ENCODE data around the gene INTS11. TPM values are rescaled to one million over a fixed set of nuclear protein-coding genes. Genes with fewer than 3 reads are reported as not detected.
"Not testable (repeated sequence)": the region's sequence is repeated elsewhere in the genome, so short reads cannot be mapped to it uniquely, and the experiment has no call there.

INTS11 gene
- 61.5 TPM for total RNA-seq

DNA sequence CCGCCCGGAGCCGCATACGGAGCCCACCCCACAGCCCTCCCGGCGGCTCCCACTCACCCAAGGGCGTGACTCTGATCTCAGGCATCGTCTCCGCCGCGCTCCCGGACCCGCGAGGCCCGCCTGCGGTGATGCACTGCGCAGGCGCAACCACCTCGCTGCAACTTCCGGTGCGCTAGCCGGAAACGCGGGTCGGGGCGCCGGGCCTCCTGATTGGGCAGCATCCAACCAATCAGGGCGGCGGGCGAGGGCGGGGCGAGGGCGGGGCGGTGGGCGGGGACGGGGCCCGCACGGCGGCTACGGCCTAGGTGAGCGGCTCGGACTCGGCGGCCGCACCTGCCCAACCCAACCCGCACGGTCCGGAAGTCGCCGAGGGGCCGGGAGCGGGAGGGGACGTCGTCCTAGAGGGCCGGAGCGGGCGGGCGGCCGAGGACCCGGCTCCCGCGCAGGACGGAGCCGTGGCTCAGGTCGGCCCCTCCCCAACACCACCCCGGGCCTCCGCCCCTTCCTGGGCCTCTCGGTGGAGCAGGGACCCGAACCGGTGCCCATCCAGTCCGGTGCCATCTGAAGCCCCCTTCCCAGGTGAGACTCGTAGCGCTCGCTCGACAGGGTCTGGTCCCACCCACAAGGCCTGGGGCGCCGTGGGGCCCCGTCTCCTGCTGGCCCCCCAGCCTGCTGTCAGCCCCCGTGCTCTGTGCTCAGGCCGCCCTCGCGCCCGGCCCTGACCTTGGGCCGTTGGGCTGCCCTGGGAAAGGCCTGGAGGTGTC is at the start of gene INTS11, which contains the start of gene CPTP:
Gene INTS11, minus strand, starts transcription at position 137 of the 764 bp plus-strand sequence. Its CDS starts 52 bp downstream, at position 85.
Gene CPTP, plus strand, starts transcription at position 279 of the 764 bp plus-strand sequence. CDS start 2,109 bp downstream, outside the sequence.
- DNase-seq, result peak; percentile 97

DNA sequence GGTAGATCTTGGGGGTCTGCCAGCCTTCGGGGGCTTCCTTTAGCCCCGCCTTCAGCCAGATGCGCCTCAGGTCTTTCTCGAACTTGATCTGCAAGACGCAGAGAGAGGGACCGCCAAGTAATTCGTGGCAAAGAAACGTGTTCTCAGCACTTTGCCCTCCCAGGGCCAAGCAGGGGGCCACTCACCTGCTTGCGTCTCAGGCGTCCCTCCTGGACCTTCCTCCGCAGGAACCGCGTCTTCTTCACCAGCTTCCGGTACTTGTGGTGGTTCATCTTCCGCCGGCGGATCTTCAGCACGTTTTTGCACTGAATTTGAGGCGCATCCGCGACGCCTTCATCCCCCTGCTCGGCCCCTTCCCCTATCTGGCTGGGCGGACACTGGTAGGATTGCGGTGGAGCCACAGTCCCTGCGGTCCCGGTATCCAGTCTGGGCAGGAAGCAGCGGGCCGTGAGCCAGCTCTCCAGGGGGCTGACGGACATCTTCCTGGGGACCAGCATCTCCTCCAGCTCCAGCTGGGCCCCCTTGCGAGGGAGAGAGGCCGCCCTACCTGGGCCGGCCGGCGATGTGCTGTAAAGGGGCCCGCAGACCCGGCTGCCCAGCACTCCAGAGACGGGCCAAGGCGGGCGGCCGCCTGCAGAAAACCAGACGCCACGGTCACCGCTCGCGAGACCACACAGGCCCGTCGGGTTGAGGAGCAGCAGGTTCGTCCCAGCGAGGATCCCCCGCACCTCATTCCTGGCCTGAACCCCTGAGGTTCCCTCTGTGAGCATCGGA is 49.5 kb upstream of the INTS11 start:
- DNase-seq, result no peak

DNA sequence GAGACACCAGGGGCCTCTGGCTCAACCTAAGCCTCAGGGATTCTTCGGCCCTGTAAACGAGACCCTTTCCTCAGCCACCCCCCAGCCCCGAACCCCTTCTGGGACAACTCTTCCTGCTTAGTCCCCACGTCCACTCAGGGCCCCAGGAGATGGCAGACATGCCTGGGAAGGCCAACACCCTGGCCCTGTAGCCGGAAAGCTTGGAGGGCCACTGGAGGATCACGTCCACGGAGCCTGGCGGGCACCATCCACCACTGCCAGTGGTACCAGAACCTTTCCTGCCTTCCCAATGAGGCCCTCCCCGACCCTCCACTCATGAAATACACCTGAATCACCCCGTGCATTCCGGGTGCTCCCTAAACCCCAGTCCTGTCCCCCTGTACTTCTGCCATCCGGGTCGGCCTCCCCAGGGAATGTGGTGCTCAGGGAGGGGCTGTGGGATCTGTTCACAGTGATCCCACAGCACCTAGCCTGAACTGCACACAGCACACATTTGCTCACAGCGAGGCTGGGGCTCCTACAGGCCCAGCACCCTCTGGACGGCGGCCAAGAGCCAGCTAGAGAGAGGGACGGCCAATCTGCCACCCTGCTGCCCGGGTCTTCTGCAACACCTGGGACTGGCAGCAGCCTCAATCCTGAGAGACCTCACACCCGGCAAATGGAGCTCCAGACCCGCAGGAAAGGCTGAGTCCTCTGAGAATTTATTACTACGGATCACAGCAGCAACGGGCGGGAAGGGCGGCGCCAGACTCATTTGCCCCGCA is 48.8 kb upstream of the INTS11 start:
- DNase-seq, result no peak

DNA sequence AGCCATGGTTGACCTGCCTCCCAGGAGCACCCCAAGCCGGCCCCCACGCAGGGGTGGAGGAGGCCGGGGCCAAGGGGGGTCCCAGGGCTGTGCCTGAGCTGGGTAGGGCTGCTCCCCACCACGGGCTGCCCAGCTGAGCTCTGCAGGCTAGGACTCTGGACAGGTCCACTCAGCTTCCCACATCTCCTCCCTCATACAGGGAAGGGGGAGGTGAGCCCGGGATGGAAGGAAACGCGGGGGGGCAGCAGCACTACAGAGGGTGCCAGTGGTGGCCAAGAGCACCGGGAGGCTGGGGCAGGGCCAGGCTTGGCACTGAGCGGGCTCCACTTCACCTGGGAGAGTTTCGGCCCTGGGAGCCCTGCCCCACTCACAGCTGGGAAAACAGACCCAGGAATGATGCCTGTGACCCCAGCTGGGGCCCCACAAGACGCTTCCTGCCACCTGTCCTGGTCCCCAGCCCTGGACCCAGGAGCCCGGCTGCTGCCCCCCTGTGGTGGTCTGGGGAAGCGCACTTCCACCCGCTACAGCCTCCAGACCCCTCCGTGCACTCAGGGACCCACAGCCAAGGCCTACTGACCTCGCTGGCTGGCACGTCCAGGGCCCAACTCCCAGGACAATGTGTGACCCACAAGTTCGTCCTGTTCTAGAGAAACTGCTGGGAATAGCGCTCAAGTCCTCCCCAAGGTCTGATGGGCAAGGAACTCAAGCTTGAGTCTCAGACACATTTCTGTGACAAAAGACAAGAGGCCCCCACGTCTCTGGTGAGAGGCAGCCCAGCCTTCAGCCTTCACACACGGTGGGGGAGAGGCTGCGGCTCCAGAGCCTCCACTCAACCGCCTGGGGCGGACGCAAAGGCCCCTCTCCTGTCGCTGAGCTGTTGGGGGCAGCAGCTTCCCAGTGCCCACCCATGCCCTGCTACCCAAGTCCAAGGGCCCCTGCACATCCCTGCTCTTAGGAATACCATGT is 47.6 kb upstream of the INTS11 start:
- peak; percentile 74 for DNase-seq

DNA sequence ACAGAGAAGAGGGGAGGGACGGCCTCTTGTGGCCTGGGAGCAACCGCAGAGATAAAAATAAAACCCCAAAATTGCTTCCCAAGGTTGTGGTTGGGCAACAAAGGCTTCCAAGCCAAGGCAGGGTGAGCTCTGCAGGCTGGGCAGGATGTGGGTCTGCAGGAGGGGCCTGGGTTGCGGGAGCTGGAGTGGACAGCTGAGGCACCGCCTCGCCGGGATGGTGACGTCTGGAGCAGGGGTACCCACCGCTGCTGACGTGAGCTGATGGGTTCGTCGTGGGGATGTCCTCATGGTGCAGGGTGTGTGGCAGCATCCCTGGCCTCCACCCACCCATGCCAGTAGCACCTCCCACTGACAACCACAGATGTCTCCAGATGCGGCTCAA is 46.9 kb upstream of the INTS11 start:
- DNase-seq, result no peak

DNA sequence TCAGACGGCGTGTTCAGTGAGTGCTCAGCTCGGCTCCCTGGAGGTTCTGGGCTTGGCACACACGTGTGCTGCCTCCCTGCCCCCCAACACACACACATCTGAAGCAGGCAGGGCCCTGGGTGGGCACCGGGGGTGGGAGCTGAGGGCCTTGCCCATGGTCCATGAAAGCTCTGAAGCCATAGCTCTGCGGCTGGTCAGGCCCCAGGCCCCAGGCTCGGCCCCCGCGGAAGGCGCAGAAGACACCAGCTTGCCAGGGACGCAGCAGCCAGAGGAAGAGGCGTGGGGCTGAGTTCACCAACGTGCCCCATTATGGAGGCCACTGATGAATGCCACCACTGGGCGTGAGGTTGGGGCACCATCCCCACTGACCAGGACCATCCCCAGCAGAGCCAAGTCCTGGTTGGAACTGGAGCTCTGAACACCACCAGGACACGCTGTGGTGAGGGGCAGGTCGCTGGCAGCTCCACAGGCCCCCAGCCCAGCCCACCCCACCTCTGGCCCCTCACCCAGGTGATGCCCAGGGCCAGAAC is 46.4 kb upstream of the INTS11 start:
- DNase-seq, result no peak

DNA sequence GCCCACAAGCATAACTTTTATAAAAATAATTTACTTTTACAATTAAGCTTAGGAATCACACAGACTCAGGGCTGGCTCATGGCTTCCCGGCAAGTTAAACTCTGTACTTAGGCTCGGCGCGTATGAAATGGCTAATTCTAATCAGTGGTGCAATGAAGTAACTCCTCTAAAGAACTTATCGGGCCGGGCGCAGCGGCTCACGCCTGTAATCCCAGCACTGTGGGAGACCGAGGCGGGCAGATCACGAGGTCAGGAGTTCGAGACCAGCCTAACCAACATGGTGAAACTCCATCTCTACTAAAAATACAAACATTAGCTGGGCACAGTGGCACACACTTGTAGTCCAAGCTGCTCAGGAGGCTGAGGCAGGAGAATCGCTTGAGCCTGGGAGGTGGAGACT is 45.6 kb upstream of the INTS11 start:
- DNase-seq, result not testable (repeated sequence)

DNA sequence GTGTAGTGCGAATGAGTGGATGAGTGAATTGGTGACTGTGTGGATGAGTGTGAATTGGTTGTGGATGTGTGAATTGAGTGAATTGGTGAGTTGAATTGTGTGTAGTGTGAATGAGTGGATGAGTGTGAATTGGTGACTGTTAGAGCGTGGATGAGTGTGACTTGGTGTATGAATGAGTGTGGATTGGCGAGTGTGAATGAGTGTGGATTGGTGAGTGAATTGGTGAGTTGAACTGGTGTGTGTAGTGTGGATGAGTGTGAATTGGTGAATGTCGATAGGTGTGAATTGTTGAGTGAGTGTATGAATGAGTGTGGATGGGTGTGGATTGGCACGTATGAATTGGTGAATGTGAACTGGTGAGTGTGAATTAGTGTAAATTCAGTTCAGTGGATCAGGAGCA is 42.9 kb upstream of the INTS11 start:
- DNase-seq, result no peak

DNA sequence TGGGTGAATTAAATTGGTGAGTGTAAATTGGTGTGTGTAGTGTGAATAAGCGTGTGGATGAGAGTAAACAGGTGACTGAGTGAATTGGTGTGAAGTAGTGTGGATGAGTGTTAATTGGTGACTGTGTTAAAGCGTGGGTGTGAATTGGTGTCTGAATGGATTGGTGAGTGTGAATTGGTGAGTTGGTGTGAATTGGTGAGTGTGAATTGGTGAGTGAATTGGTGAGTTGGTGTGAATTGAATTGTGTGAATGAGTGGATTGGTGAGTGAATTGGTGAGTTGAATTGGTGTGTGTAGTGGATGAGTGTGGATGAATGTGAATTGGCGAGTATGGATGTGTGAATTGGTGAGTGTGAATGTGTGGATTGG is 42.2 kb upstream of the INTS11 start:
- no peak for DNase-seq

DNA sequence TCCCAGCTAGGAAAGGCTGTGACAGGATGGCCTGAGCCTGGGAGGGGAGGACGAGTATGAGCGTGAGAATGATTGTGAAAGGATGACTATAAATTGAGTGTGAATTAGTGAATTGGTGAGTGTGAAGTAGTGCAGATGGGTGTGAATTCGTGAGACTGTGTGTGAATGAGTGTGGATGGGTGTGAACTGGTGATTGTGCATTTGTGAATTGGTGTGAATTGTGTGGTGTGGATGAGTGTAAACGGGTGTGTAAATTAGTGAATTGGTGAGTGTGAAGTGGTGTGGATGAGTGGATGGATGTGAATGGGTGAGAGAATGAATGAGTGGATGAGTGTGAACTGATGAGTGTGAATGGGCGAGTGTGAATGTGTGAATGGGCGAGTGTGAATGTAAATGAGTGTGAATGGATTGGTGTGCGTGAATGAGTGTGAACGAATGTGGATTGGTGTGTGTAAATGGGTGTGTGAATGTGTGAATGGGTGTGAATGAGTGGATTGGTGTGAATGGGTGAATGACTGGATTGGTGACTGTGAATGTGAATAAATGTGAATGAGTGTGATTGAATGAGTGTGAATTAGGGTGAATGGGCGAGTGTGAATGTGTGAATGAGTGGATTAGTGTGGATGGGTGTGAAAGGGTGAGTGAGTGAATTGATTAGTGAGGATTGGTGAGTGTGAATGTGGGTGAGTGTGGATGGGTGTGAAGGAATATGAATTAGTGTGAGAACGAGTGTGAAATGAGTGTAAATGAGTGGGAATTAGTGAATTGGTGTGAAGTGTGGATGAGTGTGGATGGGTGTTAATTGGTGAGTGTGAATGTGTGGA is 41.6 kb upstream of the INTS11 start:
- no peak for DNase-seq

DNA sequence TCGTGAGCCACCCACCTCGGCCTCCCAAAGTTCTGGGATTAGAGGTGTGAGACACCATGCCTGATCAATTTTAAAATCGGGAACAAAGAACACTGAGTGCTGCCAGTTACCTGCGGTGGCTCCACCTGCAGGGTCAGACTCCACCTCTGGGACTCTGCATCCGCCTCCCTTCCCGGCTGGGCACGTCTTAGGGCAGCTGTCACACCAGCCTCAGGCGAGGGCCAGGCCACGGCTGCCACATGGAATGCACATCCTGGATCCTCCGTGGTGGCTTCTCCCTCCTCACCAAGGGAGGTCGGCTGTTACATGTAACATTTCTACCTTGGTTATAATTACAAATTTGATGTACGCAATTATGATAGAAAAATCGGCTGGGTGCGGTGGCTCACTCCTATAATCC is 39.8 kb upstream of the INTS11 start:
- no peak for DNase-seq

DNA sequence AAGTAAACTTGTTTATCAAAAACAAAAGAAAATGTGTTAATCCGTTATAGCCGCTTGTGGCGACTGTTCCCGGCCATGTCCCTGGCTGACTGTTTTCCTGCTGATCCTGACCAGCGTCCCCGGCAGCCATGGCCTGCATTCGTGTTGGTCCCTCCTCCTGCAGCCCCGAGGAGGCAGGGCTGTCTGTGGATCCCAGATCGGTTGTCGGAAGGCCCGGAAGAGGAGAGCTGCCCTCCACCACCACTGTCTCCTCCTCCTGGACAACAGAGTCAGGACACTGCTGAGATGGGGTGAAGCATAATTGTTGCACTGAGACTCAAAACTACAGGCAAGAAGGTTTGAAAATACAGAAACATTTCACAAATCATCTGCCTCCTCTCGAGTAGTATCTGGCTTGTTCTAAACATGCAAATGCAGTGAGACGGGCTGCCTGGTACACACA is 37.5 kb upstream of the INTS11 start:
- DNase-seq, result peak; percentile 69

DNA sequence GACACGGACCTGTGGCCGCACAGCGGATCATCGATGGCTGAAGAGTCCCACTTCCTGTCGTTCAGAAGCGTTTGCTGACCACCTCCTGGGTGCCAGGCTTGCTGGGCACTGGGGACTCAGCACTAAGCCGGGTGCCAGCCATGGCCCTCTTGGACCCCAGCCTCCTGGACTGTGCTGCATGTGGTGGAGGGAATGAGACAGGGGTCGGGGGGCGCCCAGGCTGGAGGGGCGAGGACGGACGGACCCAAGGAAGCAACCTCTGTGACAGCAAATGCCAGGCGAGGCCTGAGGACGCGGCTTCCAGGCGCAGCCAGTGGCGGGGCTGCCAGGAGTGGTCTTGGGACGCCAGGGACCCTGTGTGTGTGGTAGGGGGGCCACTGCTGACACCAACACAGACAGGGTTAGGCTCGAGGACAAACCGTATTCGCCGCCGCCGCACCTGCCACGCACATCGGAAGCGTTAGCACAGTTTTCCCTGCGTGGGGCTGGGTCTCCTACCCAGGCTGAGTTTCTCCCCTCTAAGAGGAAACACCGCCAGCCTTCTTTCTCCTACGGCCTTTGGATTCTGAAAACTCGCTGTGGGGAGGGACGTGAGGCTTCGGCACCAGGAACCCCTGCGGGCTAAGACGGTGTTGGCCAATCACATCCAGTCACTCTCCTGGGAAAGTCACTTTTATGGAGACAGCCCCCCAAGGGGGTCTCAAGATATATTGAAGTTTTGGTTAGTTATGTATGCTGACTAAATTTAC is 36.9 kb upstream of the INTS11 start:
- DNase-seq, result no peak

DNA sequence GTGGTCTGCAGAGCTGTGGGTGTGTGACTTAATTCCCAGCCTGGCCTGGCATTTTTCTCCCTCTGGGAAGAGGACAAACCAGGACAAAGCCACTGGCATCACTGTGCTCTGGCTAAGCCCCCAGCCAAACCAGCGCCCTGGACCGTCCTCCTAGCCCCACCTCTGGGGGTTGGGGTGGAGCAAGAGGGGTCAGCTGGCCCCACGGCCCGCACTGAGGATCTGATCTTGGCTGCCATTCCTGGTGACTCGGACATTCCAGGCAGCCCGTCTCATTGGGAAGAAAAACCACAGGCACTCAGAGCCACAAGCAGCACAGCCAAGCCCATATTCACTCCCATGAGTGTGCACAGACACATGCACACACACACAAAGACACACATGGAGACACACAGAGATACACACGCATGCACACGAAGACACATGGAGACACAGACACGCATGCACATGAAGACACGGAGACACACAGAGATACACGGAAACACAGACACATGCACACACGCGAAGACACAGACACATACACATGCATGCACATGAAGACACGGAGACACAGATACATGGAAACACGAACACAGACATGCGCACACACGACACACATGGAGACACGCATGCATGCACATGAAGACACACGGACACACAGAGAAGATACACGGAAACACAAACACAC is 36.2 kb upstream of the INTS11 start:
- peak; percentile 48 for DNase-seq

DNA sequence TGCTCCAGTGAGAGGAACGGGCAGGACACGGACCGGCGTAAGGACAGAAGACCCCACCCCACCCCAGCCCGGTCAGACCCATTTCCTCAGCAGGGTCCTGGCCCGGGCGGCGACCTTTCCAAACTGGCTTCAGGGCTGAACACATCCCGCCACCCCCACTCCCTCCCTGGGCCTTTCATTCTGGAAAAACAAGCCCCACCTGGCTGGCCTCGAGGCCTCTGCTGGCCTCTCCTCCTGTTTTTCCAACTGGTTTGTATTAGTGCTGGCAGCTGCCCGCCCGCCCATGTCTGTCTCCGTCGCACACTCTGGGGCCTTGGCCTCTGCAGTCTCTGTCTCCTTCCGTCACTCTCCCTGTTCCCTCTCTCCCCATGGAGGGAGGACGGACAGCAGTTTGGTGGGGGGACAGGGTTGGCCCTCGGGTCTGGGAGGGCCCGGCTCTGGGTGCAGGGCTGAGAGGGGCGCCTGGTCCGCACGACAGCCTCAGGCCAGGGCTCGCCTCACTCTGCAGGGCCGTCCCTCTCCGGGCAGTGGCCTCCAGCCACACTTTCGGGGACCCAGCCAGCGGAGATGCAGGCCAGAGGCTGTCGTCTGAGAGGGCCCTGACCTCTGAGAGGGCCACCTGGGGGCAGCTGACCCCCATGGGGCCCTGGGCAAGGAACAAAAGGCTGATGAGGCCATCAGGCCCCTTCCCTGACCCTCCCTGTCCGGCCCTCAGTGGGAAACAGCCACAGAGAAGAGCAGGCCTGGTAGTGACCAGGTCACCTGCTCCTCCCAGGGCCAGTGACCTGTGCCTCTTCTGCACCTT is 35.4 kb upstream of the INTS11 start:
- peak; percentile 78 for DNase-seq

DNA sequence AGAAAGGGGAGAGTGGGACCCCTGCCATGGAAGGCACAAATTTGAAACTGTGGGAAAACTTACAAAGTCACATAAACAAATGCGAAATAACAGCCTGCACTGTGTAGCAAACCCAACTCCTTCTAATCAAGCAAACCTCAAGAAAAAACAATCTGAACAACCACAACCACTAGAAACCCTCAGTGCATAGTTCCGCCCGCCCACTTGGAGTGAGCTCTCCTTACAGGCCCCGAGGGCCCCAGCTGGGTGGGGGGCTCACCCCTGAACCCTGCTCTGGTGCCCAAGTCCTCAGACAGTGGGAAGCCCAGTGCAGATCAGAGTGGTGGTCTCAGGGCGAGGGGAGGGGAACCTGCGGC is 34.8 kb upstream of the INTS11 start:
- DNase-seq, result peak; percentile 46

DNA sequence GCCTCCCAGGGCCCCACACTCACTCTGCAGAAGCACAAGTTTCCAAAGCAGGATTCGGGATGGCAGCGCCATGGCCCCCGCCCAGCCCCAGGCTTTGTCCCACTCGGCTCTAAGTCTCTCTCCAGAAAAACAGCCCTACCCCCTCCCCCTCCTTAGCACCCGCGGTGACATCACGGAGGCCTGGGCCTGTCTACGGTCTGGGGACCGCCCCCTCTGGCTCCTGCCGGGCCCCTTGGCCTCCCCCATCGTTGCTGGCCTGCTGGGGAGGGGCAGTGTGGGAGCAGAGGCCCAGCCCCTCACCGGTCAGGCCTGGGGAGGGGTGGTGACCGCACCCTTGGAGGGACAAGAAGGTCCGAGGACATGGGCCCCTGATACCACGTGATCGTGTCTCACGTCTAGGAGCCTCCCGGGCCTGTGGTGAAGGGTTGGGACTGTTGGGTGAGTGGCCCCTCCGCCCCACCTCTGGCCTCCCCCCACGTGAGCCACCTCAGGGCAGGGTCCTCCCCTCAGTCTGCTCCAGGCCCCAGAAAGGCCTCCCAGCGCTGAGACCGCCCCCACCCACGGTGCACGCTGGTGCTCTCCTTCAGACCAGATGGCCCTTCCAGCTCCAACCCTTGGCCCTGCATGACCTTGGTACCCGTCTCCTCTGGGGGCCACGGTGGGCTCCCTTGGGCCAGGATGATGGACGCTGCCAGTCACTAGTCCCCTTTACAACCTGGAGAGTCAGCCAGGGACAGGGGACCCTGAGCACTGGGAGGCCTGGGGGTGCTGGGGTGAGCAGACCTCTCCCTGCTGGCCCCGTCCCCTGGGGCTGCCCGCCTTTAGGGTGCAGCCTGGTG is 34.2 kb upstream of the INTS11 start, which contains the start of gene MXRA8:
Gene MXRA8, minus strand, starts transcription at position 123 of the 839 bp plus-strand sequence. Its CDS starts 51 bp downstream, at position 72.
- peak; percentile 92 for DNase-seq

All from tongue (tissue), 2 donors.